Putamen (tissue), 1 donor: ENCODE results near the gene PACRG.
"Not testable (repeated sequence)": the region's sequence is repeated elsewhere in the genome, so short reads cannot be mapped to it uniquely, and the experiment has no call there.

Experiments used
- DNase-seq: peaks from one replicate; pipeline ENCODE4 v3.0.0-alpha.2; 2016; ENCODE audit warnings: low spot score

The PACRG gene

GRCh38 chr6:163314791-163315470 is 587.2 kb downstream of the PACRG start:
- DNase-seq: peak; percentile 92

- DNase-seq: not testable (repeated sequence)
These were observed 589.2 kb downstream of the PACRG start for GRCh38 chr6:163316866-163317495.

- DNase-seq: no peak
These were observed 590.5 kb downstream of the PACRG start for GRCh38 chr6:163318071-163318786.

- no peak for DNase-seq
These were observed 592.0 kb downstream of the PACRG start for GRCh38 chr6:163319609-163320366.

- DNase-seq: no peak
These were observed 592.6 kb downstream of the PACRG start for GRCh38 chr6:163320402-163320801.

GRCh38 chr6:163320804-163321203 is 593.0 kb downstream of the PACRG start:
- no peak for DNase-seq

GRCh38 chr6:163321717-163322116 is 593.9 kb downstream of the PACRG start:
- no peak for DNase-seq

- no peak for DNase-seq
These were observed 595.5 kb downstream of the PACRG start for GRCh38 chr6:163323274-163323673.

GRCh38 chr6:163323705-163324104 is 595.9 kb downstream of the PACRG start:
- DNase-seq: peak; percentile 70

- peak; percentile 84 for DNase-seq
These were observed 596.5 kb downstream of the PACRG start for GRCh38 chr6:163324326-163324687.

GRCh38 chr6:163324688-163325389 is 597.1 kb downstream of the PACRG start:
- DNase-seq: peak; percentile 84

- DNase-seq: no peak
These were observed 597.6 kb downstream of the PACRG start for GRCh38 chr6:163325390-163325784.

- DNase-seq: no peak
These were observed 599.5 kb downstream of the PACRG start for GRCh38 chr6:163327165-163327880.

GRCh38 chr6:163327921-163328320 is 600.1 kb downstream of the PACRG start:
- no peak for DNase-seq

GRCh38 chr6:163328411-163328810 is 600.6 kb downstream of the PACRG start:
- no peak for DNase-seq

GRCh38 chr6:163329991-163330390 is 602.2 kb downstream of the PACRG start:
- no peak for DNase-seq

- DNase-seq: no peak
These were observed 603.5 kb downstream of the PACRG start for GRCh38 chr6:163331245-163331644.

- no peak for DNase-seq
These were observed 604.8 kb downstream of the PACRG start for GRCh38 chr6:163332575-163332974.

- DNase-seq: no peak
These were observed 605.3 kb downstream of the PACRG start for GRCh38 chr6:163333038-163333437.

GRCh38 chr6:163333701-163334663 is 606.2 kb downstream of the PACRG start:
- no peak for DNase-seq
